Lower leg skin (tissue), 3 donors: ENCODE results near the gene EGR1.

Experiments used
- POLR2A ChIP-seq, 2 donors: fragments of 450-650 bp; IDR thresholded peaks; one replicate each; pipeline ENCODE4 v1.6.1; 2016 to 2017; ENCODE audit warnings: antibody characterized with exemption in 2 of 2, mild to moderate bottlenecking in 1 of 2, moderate library complexity in 1 of 2
- TF ChIP-seq, protein P1 (sequence below), 3 donors: fragments of 450-650 bp; IDR thresholded peaks; one replicate each; pipeline ENCODE4 v1.5.1; 2016; ENCODE audit warnings: antibody characterized with exemption in 3 of 3, mild to moderate bottlenecking in 3 of 3, moderate library complexity in 2 of 3

GRCh38 chr5:138438003-138438723 is 27.1 kb upstream of the EGR1 start:
- TF ChIP-seq, protein P1, sequence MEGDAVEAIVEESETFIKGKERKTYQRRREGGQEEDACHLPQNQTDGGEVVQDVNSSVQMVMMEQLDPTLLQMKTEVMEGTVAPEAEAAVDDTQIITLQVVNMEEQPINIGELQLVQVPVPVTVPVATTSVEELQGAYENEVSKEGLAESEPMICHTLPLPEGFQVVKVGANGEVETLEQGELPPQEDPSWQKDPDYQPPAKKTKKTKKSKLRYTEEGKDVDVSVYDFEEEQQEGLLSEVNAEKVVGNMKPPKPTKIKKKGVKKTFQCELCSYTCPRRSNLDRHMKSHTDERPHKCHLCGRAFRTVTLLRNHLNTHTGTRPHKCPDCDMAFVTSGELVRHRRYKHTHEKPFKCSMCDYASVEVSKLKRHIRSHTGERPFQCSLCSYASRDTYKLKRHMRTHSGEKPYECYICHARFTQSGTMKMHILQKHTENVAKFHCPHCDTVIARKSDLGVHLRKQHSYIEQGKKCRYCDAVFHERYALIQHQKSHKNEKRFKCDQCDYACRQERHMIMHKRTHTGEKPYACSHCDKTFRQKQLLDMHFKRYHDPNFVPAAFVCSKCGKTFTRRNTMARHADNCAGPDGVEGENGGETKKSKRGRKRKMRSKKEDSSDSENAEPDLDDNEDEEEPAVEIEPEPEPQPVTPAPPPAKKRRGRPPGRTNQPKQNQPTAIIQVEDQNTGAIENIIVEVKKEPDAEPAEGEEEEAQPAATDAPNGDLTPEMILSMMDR (IDR thresholded peaks at IDR 0.05), result no peak
- no peak for TF ChIP-seq POLR2A (IDR thresholded peaks at IDR 0.05)
